Prostate gland (tissue), 2 donors: ENCODE measurements around the gene PAPLN. TPM values are rescaled to one million over a fixed set of nuclear protein-coding genes. Genes with fewer than 3 reads are reported as not detected.

Experiments used
- DNase-seq: peaks from one replicate; pipeline ENCODE4 v3.0.0-alpha.2; 2019; ENCODE audit warnings: low spot score
- H3K27ac ChIP-seq, 2 donors: fragments of 200-600 bp; sonication (generic); 2 replicates each; pipeline ENCODE4 v1.5.1; 2017 to 2019
- H3K27me3 ChIP-seq: fragments of 200-600 bp; sonication (generic); replicated peaks from 2 replicates; pipeline ENCODE4 v1.5.1; 2019; ENCODE audit not compliant: insufficient read depth
- H3K36me3 ChIP-seq, 2 donors: fragments of 200-600 bp; sonication (generic); 1 replicate in 1 of 2; 2 replicates in 1 of 2; pipeline versions ENCODE4 v1.5.1 to v1.8.1; 2017 to 2019
- H3K4me1 ChIP-seq: fragments of 200-600 bp; sonication (generic); replicated peaks from 2 replicates; pipeline ENCODE4 v1.5.1; 2019
- H3K4me3 ChIP-seq, 2 donors: fragments of 200-600 bp; sonication (generic); 2 replicates each; pipeline ENCODE4 v1.5.1; 2017 to 2019
- H3K9me3 ChIP-seq: fragments of 200-600 bp; sonication (generic); 2 replicates; pipeline ENCODE4 v1.5.1; 2017
- CTCF ChIP-seq, 4 experiments: fragments of 200-600 bp in 2 of 4; fragments of 450-650 bp in 2 of 4; sonication (generic) in 2 of 4; IDR thresholded peaks; 1 replicate in 3 of 4; 2 replicates in 1 of 4; pipeline ENCODE4 v1.5.1; 2016 to 2019; ENCODE audit warnings: antibody characterized with exemption in 4 of 4, mild to moderate bottlenecking in 2 of 4, moderate library complexity in 2 of 4
- POLR2A ChIP-seq: fragments of 450-650 bp; IDR thresholded peaks from one replicate; pipeline ENCODE4 v1.6.1; 2016; ENCODE audit warnings: antibody characterized with exemption, mild to moderate bottlenecking
- POLR2AphosphoS5 ChIP-seq: sonication (generic); formaldehyde crosslinking; IDR thresholded peaks from one replicate; pipeline ENCODE4 v1.6.1; 2017; ENCODE audit warnings: antibody characterized with exemption
- WGBS: methylation state at CpG from one replicate; pipeline ENCODE4 v1.1.5; 2018; 5-methylcytosine and 5-hydroxymethylcytosine counted together
- intact Hi-C: fragments of 100-400 bp; cut with DNase I; formaldehyde crosslinking; loops from one replicate; pipeline ENCODE4 v1.14.2; 2022
- total RNA-seq, 2 donors: library from RNA; depleted of rRNA; stranded (reverse); fragments of >200 nt; gene quantifications; one replicate each; pipeline ENCODE4 v1.1.0, GENCODE V29; 2016

The PAPLN gene
- total RNA-seq, 2 donors from 2014 or later: 10.7 to 33.1 TPM

DNA sequence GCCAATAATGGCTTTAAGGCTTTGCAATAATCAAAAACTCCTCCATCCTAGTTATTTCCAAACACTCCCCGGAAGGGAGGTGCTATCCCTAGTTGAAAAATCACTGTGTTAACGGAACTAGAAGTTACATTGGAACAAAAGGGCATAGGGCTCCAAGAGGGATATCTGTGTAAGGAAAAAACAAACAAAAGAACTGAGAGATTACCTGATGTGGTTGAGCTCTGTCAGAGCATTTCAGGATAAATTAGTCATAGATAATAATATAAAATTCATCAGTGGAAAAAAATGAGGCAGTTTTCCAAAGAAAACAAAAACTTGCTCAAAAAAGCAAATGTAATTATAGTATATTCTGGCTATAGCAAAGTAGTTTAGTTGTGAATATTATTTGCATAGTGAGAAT lies 27.4 kb upstream of the PAPLN start:
- no peaks in the 10 kb centered on the region for H3K4me1 ChIP-seq
- H3K36me3 ChIP-seq: peaks cover 4 to 9% of the 10 kb centered on the region in 2 donors
- no peaks in the 10 kb centered on the region for H3K9me3 ChIP-seq
- H3K27ac ChIP-seq: no peak overlapping the region
- DNase-seq: no peak
- WGBS: 54% methylated on average over 2 of the region's 2 CpGs
- H3K4me3 ChIP-seq: no peak overlapping the region
- intact Hi-C loops: no loop called here
- TF ChIP-seq CTCF (IDR thresholded peaks at IDR 0.05) (no peak), POLR2A (no peak), POLR2AphosphoS5 (no peak)
- no peaks in the 10 kb centered on the region for H3K27me3 ChIP-seq

DNA sequence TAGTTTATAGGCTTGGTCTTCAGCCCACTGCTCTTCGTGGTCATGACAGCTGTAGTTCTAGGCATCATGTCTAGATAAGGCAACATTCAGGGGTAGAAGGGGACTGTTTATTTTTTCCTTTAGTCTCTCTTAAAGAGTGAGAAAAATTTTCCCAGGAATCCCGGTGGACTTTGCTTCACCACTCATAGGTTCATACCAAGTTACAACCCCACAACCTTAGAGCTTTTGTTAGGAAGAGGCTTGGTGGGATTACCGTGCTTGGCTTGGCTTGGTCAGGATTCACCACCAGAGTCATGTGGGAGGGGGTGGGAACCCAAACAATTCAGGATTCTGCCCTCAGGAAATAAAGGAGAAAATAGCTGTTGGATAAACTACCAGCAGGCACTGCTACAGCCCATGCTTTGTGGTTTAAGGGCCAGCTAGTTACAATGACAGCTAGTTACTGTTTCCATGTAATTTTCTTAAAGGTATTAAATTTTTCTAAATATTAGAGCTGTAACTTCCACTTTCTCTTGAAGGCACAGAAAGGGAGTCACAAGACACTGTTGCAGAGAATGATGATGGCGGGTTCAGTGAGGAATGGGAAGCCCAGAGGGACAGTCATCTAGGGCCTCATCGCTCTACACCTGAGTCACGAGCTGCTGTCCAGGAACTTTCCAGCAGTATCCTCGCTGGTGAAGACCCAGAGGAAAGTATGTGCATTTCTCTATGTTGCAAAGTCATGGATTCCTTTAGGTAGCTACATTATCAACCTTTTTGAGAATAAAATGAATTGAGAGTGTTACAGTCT lies 25.9 kb upstream of the PAPLN start:
- no peaks in the 10 kb centered on the region for H3K9me3 ChIP-seq
- no peaks in the 10 kb centered on the region for H3K4me1 ChIP-seq
- DNase-seq: no peak
- H3K4me3 ChIP-seq: no peak overlapping the region
- H3K27ac ChIP-seq: no peak overlapping the region
- H3K27me3 ChIP-seq: no peaks in the 10 kb centered on the region
- 92% methylated on average over 7 of the region's 7 CpGs for WGBS
- peaks cover 4 to 9% of the 10 kb centered on the region in 2 donors for H3K36me3 ChIP-seq
- TF ChIP-seq POLR2A (no peak), POLR2AphosphoS5 (no peak), CTCF (IDR thresholded peaks at IDR 0.05) (no peak)
- intact Hi-C loops: no loop called here

DNA sequence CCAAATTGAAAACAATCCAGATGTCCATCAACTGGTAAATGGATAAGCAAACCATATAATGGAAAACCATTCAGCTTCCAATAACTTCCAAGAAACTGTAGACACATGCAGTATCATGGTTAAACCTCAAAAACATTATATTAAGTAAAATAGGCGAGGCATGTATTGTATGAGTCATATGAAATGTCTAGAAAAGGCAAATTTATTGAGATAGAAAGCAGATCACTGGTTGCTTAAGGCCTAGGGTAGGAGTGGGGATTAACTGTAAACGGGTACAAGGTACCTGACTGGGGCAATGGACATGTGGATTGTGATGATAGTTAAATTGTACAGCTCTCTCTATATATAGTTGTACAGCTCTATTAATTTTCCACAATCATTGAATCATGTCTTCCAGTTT lies 21.3 kb upstream of the PAPLN start:
- 91% methylated on average over 2 of the region's 2 CpGs for WGBS
- Histone ChIP-seq H3K9me3 (no peaks in the 10 kb centered on the region), H3K4me1 (no peaks in the 10 kb centered on the region), H3K36me3 (peaks cover 0 to 8% of the 10 kb centered on the region in 2 donors), H3K27ac (no peak overlapping the region), H3K27me3 (no peaks in the 10 kb centered on the region), H3K4me3 (no peak overlapping the region)
- intact Hi-C loops: no loop called here
- DNase-seq: no peak
- TF ChIP-seq POLR2A: no peak
- TF ChIP-seq CTCF (IDR thresholded peaks at IDR 0.05): no peak
- TF ChIP-seq POLR2AphosphoS5: no peak

DNA sequence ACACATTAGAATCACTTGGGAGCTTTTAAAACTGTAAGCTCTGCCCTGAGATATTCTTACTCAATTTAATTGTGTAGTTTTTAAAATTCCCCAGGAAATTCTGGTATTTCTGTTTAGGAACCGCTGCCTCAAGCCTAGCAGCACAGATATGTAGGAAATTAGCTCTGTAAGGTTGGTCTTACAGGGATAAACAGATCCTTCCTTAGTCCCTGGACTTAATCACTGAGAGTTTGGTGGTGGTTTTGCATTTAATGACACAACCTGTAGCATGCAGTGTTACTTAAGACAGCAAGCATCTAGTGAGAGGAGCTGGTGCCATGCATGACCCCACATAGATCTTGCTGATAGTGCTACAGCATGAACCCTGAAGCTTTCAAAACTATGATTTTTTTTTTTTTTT lies 19.9 kb upstream of the PAPLN start:
- no peak for DNase-seq
- Histone ChIP-seq H3K4me3 (no peak overlapping the region), H3K9me3 (no peaks in the 10 kb centered on the region), H3K27ac (no peak overlapping the region), H3K27me3 (no peaks in the 10 kb centered on the region), H3K36me3 (peaks cover 0 to 8% of the 10 kb centered on the region in 2 donors), H3K4me1 (no peaks in the 10 kb centered on the region)
- intact Hi-C loops: no loop called here
- no peak for TF ChIP-seq POLR2AphosphoS5
- TF ChIP-seq CTCF (IDR thresholded peaks at IDR 0.05): no peak
- no peak for TF ChIP-seq POLR2A
- 96% methylated on average over 1 of the region's 1 CpG for WGBS

- 94% methylated on average over 4 of the region's 4 CpGs for WGBS
- no peak for TF ChIP-seq POLR2AphosphoS5
- no peak for TF ChIP-seq CTCF (IDR thresholded peaks at IDR 0.05)
- TF ChIP-seq POLR2A: no peak
- no peaks in the 10 kb centered on the region for H3K4me1 ChIP-seq
- H3K4me3 ChIP-seq: no peak overlapping the region
- no peak overlapping the region for H3K27ac ChIP-seq
- no peaks in the 10 kb centered on the region for H3K9me3 ChIP-seq
- H3K36me3 ChIP-seq: peaks cover 0 to 8% of the 10 kb centered on the region in 2 donors
- DNase-seq: no peak
- no peaks in the 10 kb centered on the region for H3K27me3 ChIP-seq
- intact Hi-C loops: no loop called here
These were observed 17.2 kb upstream of the PAPLN start for GRCh38 chr14:73220061-73220460.
